ENCODE results near the gene PTGR3. TPM values are rescaled to one million over a fixed set of nuclear protein-coding genes. Genes with fewer than 3 reads are reported as not detected.

PTGR3 gene
- total RNA-seq, 2 experiments from 2014 or later: 14.1 to 14.3 TPM

GRCh38 chr18:75255094-75255493, 46.2 kb upstream of the PTGR3 start:
- Histone ChIP-seq H3K9me3 (ENCODE audit: control insufficient read depth in 1 of 2, insufficient read depth in 1 of 2, low read length in 2 of 2) (peaks cover 0 to 5% of the 10 kb centered on the region in 2 experiments), H3K4me3 (ENCODE audit: low read length) (no peak overlapping the region), H3K4me1 (ENCODE audit: insufficient read depth, low read length) (peaks cover 15% of the 10 kb centered on the region), H3K27me3 (ENCODE audit: control insufficient read depth in 1 of 2, insufficient read depth in 2 of 2, low read length in 2 of 2) (no peaks in the 10 kb centered on the region), H3K36me3 (ENCODE audit: insufficient read depth, low read length) (no peaks in the 10 kb centered on the region), H3K27ac (ENCODE audit: low read depth in 1 of 2, low read length in 2 of 2) (no peak overlapping the region)
- no peaks in the 10 kb centered on the region for H3K9me3 Mint-ChIP-seq
- TF ChIP-seq CTCF (IDR thresholded peaks at IDR 0.05): no peak
- no peaks in the 10 kb centered on the region for H3K36me3 Mint-ChIP-seq (ENCODE audit: low read depth)
- ATAC-seq (ENCODE audit: poor library complexity): no peak
- intact Hi-C loops (cut with DNase I, micrococcal nuclease): no loop called here
- no peaks in the 10 kb centered on the region for H3K27me3 Mint-ChIP-seq
- CTCF ChIA-PET: interaction anchor here (0.6 to 0.7 kb wide), 2 partner anchors 9 kb away, joined by 3 to 4 read pairs; no protein-coding TSS in a partner anchor
- no peak overlapping the region for H3K27ac Mint-ChIP-seq
- DNase-seq: no peak
- POLR2A ChIA-PET: interaction anchor here (1.0 kb wide), 1 partner anchor 10 kb away, joined by 4 read pairs; no protein-coding TSS in a partner anchor
- H3K4me1 Mint-ChIP-seq (ENCODE audit: low read depth): peaks cover 74% of the 10 kb centered on the region
- H3K4me3 Mint-ChIP-seq: no peak overlapping the region

- DNase-seq (no peak), ATAC-seq (ENCODE audit: poor library complexity) (no peak)
- no peak overlapping the region for H3K27ac ChIP-seq (ENCODE audit: low read depth in 1 of 2, low read length in 2 of 2)
- no peaks in the 10 kb centered on the region for H3K36me3 ChIP-seq (ENCODE audit: insufficient read depth, low read length)
- H3K4me3 ChIP-seq (ENCODE audit: low read length): no peak overlapping the region
- intact Hi-C loops (cut with DNase I, micrococcal nuclease): no loop called here
- Mint-ChIP-seq H3K36me3 (ENCODE audit: low read depth) (no peaks in the 10 kb centered on the region), H3K27me3 (no peaks in the 10 kb centered on the region), H3K9me3 (no peaks in the 10 kb centered on the region), H3K27ac (no peak overlapping the region), H3K4me3 (no peak overlapping the region), H3K4me1 (ENCODE audit: low read depth) (peaks cover 72% of the 10 kb centered on the region)
- H3K9me3 ChIP-seq (ENCODE audit: control insufficient read depth in 1 of 2, insufficient read depth in 1 of 2, low read length in 2 of 2): peaks cover 0 to 18% of the 10 kb centered on the region in 2 experiments
- TF ChIP-seq CTCF (IDR thresholded peaks at IDR 0.05): no peak
- peaks cover 25% of the 10 kb centered on the region for H3K4me1 ChIP-seq (ENCODE audit: insufficient read depth, low read length)
- ChIA-PET CTCF (no interaction called here), POLR2A (no interaction called here)
- no peaks in the 10 kb centered on the region for H3K27me3 ChIP-seq (ENCODE audit: control insufficient read depth in 1 of 2, insufficient read depth in 2 of 2, low read length in 2 of 2)
Observed at GRCh38 chr18:75253784-75254183, 44.8 kb upstream of the PTGR3 start.

GRCh38 chr18:75253043-75253442, 44.1 kb upstream of the PTGR3 start:
- Histone ChIP-seq H3K4me3 (ENCODE audit: low read length) (no peak overlapping the region), H3K27ac (ENCODE audit: low read depth in 1 of 2, low read length in 2 of 2) (no peak overlapping the region), H3K36me3 (ENCODE audit: insufficient read depth, low read length) (no peaks in the 10 kb centered on the region), H3K4me1 (ENCODE audit: insufficient read depth, low read length) (peaks cover 32% of the 10 kb centered on the region), H3K9me3 (ENCODE audit: control insufficient read depth in 1 of 2, insufficient read depth in 1 of 2, low read length in 2 of 2) (peaks cover 0 to 20% of the 10 kb centered on the region in 2 experiments), H3K27me3 (ENCODE audit: control insufficient read depth in 1 of 2, insufficient read depth in 2 of 2, low read length in 2 of 2) (no peaks in the 10 kb centered on the region)
- H3K9me3 Mint-ChIP-seq: no peaks in the 10 kb centered on the region
- intact Hi-C loops (cut with DNase I, micrococcal nuclease): no loop called here
- peaks cover 75% of the 10 kb centered on the region for H3K4me1 Mint-ChIP-seq (ENCODE audit: low read depth)
- CTCF ChIA-PET: no interaction called here
- no peaks in the 10 kb centered on the region for H3K27me3 Mint-ChIP-seq
- H3K27ac Mint-ChIP-seq: peak overlapping the region; percentile 25
- no peak overlapping the region for H3K4me3 Mint-ChIP-seq
- H3K36me3 Mint-ChIP-seq (ENCODE audit: low read depth): no peaks in the 10 kb centered on the region
- ATAC-seq (ENCODE audit: poor library complexity) (no peak), DNase-seq (no peak)
- TF ChIP-seq CTCF (IDR thresholded peaks at IDR 0.05): no peak
- POLR2A ChIA-PET: interaction anchor here (0.6 kb wide), 2 partner anchors 49 to 268 kb away, joined by 3 read pairs; no protein-coding TSS in a partner anchor
